ENCODE results near the gene C5.

GRCh38 chr9:120996409-120996808, 53.7 kb downstream of the C5 start:
- TF ChIP-seq CTCF (IDR thresholded peaks at IDR 0.05; ENCODE audit: low read length), result no peak
- TF ChIP-seq EZH2phosphoT487 (IDR thresholded peaks at IDR 0.05; ENCODE audit: low read length), result no peak

Data from MM.1S (cell line).